GM12801 (cell line): ENCODE results near the gene SKP1.

Source experiments
- TF ChIP-seq, protein P1 (sequence below): IDR thresholded peaks from one replicate; pipeline ENCODE4 v1.5.1; 2011; ENCODE audit warnings: control low read depth; ENCODE audit not compliant: insufficient read length; ENCODE audit errors: extremely low read depth

The SKP1 gene

DNA sequence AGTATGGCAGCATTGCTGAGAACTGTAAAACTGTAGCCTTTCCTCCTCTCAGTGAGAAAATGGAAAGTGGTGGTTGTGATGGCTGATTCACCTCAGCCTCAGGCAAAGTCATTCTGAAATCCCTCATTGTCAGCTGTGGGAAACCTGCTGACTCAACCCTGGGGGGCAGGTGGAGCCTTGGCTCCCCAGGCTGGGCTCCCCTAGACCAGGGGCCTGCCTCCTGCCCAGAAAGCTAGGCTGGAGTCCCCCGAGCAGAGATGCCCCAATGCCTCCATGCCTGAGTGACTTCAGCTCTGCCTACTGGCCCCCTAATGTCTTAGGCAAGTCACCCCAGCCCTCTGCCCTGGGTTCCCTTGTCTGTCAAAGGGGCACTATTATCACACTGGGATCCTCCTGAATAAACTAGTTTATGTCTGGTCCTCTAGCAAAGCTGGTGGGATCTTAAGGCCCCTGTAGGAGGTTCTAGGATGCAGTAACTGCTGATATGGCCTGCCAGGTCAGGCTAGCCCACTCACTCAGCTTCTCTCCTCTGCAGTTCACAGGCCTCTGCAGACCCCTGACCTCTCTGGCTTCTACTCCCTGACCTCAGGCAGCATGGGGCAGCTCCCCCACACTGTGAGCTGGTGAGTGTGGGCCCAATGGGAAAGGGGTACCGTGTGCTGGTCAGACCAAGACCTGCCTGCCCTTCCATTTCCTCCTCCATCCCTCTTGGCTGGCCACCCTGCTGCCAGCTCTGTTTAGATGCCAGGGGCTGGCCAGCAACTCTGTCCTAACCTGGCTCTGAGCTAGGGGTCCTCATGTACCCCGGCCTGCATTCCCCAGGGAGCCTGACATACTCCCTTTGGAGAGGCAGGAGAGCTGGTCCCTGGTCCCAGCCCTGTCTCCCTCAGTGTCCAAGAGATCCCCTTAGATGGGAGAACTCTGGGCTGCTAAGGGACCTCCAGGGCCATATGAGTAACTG lies 38.1 kb downstream of the SKP1 start:
- TF ChIP-seq, protein P1, sequence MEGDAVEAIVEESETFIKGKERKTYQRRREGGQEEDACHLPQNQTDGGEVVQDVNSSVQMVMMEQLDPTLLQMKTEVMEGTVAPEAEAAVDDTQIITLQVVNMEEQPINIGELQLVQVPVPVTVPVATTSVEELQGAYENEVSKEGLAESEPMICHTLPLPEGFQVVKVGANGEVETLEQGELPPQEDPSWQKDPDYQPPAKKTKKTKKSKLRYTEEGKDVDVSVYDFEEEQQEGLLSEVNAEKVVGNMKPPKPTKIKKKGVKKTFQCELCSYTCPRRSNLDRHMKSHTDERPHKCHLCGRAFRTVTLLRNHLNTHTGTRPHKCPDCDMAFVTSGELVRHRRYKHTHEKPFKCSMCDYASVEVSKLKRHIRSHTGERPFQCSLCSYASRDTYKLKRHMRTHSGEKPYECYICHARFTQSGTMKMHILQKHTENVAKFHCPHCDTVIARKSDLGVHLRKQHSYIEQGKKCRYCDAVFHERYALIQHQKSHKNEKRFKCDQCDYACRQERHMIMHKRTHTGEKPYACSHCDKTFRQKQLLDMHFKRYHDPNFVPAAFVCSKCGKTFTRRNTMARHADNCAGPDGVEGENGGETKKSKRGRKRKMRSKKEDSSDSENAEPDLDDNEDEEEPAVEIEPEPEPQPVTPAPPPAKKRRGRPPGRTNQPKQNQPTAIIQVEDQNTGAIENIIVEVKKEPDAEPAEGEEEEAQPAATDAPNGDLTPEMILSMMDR: no peak

DNA sequence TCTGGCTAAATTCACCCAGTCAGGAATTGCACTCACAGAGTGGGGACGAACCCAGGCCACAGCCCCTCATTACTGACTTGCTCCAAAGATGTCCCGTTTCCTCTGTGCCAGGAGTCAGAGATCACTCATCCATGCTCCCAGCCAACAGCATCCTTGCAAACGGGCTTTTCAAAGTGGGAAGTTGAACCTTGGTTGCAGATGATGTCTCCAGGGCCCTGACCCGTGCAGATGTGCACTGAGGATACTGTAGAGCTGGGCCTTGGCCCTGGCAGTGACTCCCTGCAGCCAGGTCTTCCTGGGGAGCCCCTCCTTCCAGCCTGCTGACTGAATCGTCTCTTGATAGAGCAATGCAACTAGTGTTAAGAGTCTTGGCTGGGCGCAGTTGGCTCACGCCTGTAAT lies 40.0 kb downstream of the SKP1 start:
- TF ChIP-seq, protein P1: no peak

DNA sequence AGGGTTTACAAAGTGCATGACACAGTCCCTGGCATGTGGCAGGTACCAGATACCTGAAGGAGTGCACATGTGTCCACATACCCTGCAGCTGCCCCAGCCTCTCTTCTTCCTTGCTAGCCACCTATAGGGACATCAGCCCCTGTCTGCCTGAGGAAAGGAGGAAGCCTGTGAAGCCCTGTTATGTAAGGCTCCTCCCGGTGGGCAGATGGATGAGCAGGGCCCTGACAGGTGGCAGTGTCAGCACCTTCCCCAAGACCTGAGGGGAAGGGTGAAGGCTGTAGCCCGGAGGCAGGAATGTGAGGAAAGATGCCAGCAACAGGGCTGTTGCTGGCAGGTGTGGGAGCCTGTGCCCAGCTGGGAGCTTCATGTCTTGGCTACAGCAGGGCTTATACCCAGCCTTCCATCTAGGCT lies 40.5 kb downstream of the SKP1 start:
- TF ChIP-seq, protein P1: no peak

DNA sequence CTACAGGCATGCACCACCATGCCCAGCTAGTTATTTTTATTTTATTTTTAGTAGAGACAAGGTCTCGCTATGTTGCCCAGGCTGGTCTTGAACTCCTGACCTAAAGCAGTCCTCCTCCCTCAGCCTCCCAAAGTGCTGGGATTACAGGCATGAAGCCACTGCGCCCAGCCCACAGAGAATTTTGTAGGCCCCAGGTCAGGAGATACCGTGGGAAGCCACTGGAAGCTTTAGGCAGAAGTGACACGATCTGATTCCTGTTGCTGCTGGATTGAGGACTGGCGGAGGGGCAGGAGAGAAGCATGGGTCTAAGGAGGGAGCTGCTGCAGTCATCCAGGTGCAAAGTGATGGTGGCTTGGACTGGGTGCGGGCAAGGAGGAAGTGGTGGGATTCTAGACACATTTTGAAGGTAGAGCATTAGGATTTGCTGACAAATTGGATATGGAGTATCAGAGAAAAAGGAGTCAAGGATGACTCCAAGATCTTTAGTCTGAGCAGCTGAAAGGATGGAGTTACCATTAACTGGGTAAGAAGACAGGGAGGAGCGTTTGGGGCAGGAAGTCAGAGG lies 41.6 kb downstream of the SKP1 start:
- TF ChIP-seq, protein P1: no peak

DNA sequence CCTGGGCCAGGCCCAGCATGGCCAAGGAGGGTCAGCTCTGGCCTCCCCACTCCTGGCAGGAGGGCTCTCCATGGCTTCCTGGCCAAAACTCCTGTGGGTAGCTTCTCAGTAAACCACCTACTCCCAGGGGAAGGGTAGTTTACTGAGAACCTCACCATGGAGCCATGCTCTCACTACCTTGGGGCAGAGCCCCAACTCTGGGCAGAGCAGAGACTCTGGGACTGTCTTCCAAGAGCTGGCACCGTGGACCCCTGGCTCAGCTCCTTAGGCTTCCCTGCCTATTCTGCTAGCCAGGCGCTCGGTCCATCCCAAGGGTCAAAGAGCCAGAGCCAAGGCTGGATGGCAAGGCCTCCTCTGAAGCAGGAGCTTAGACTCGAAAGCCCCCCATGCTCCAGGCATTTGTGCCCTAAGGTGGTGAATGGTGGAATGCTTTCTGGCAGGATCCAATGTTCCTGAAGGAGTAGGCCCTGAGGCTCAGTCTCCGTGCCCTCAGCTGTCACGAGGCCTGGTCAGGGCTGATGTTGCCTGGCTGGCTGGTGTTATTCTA lies 42.7 kb downstream of the SKP1 start:
- TF ChIP-seq, protein P1: no peak

DNA sequence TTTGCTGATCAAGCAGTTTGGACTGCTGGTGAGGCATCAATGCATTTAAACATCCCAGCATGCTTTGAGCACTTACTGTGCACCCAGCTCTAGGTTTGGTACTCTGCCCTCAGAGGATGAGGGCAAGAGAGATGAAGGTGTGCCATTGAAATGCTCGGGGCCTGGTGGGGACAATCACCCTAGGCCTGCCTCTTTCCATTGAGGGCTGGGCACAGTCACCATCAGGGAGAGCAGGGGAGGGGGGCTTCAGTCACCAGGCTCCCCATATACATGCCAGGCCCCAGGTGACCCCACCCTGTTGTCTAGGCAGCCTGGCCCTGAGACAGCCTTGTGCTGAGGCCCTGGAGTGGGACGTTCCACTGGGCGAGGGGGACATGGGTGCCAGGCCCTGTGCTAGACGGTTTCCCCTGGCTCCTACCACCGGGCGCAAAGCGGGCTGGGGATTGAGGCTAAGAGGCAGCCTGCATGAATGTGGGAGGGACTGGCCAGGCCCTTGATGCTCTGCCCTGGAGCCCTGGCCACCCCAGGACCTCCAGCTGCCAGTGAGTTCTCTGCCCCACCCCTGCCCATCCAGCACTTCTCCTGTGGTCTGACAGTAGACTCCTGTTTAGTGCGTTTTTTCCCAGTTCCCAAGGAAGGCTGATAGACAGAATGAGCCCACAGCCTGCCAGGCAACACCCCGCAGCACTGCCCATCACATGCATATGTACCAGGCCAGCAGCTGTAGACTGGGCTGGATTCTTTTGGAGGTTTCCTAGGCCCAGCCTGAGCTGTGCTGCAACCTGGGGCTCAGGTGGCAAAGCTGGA lies 43.4 kb downstream of the SKP1 start:
- TF ChIP-seq, protein P1: no peak
